HepG2 (cell line): ENCODE data around the gene EGLN1. TPM values are rescaled to one million over a fixed set of nuclear protein-coding genes. Genes with fewer than 3 reads are reported as not detected.

Experiments used
- ARID4A ChIP-seq: sonication (generic); formaldehyde crosslinking; IDR thresholded peaks from 2 replicates; pipeline ENCODE4 v1.5.0; 2020; ENCODE audit warnings: mild to moderate bottlenecking, missing genetic modification reagents, borderline replicate concordance
- BATF2 ChIP-seq: sonication (generic); formaldehyde crosslinking; IDR thresholded peaks from 2 replicates; pipeline ENCODE4 v1.8.0; 2022; ENCODE audit warnings: mild to moderate bottlenecking, missing genetic modification reagents, moderate library complexity
- FOXO4 ChIP-seq: sonication (generic); formaldehyde crosslinking; conservative IDR thresholded peaks from 2 replicates; pipeline ENCODE4 v1.8.1; 2023; ENCODE audit warnings: missing genetic modification reagents
- HDAC6 ChIP-seq: fragments of 200-600 bp; sonication (generic); IDR thresholded peaks from 2 replicates; pipeline ENCODE4 v1.7.0; 2017; ENCODE audit warnings: mild to moderate bottlenecking, antibody characterized with exemption, low read length, low read depth
- HMGXB3 ChIP-seq: sonication (generic); formaldehyde crosslinking; IDR thresholded peaks from 2 replicates; pipeline ENCODE4 v1.4.0; 2020; ENCODE audit warnings: missing genetic modification reagents, borderline replicate concordance
- HNRNPL ChIP-seq: fragments of 200-400 bp; formaldehyde crosslinking; IDR thresholded peaks from 2 replicates; pipeline ENCODE4 v1.6.1; 2017; ENCODE audit warnings: mild to moderate bottlenecking, low read depth, low read length
- HOXA3 ChIP-seq: sonication (generic); formaldehyde crosslinking; IDR thresholded peaks from 2 replicates; pipeline ENCODE4 v1.5.0; 2020; ENCODE audit warnings: missing genetic modification reagents
- HOXD1 ChIP-seq: sonication (generic); formaldehyde crosslinking; IDR thresholded peaks from 2 replicates; pipeline ENCODE4 v1.5.0; 2020; ENCODE audit warnings: missing genetic modification reagents
- IKZF5 ChIP-seq: IDR thresholded peaks from 2 replicates; pipeline ENCODE4 v1.6.1; 2018; ENCODE audit warnings: missing genetic modification reagents, mild to moderate bottlenecking, missing compliant biosample characterization
- IRF2 ChIP-seq: IDR thresholded peaks from 2 replicates; pipeline ENCODE4 v1.6.1; 2018; ENCODE audit warnings: missing genetic modification reagents, missing compliant biosample characterization
- KLF15 ChIP-seq: sonication (generic); formaldehyde crosslinking; IDR thresholded peaks from 2 replicates; pipeline ENCODE4 v1.8.1; 2023; ENCODE audit warnings: borderline replicate concordance, mild to moderate bottlenecking, inconsistent platforms, missing genetic modification reagents, mixed read lengths
- MTF2 ChIP-seq: sonication (generic); formaldehyde crosslinking; IDR thresholded peaks from 2 replicates; pipeline ENCODE4 v1.5.0; 2020; ENCODE audit warnings: missing genetic modification reagents, borderline replicate concordance
- POGZ ChIP-seq: sonication (generic); formaldehyde crosslinking; IDR thresholded peaks from 2 replicates; pipeline ENCODE4 v1.4.0; 2020; ENCODE audit warnings: mild to moderate bottlenecking, missing genetic modification reagents
- ZNF772 ChIP-seq: sonication (generic); formaldehyde crosslinking; IDR thresholded peaks from 2 replicates; pipeline ENCODE4 v1.5.0; 2020; ENCODE audit warnings: mild to moderate bottlenecking, missing genetic modification reagents
- ZNF850 ChIP-seq: sonication (generic); formaldehyde crosslinking; conservative IDR thresholded peaks from 2 replicates; pipeline ENCODE4 v1.9.0; 2021; ENCODE audit warnings: mild to moderate bottlenecking, missing genetic modification reagents
- polyA plus RNA-seq, 8 experiments: library from polyadenylated mRNA; depleted of rRNA in 3 of 8; stranded (reverse) in 7 of 8; unstranded in 1 of 8; fragments of >200 nt; fragmentation: Illumina TruSeq in 4 of 8; extraction: Trizol in 4 of 8; gene quantifications; 2 replicates each; pipeline versions ENCODE4 v1.2.1 to v1.2.3, GENCODE V29; 2011 to 2016; ENCODE audit warnings: low read depth in 4 of 8, missing spikeins in 1 of 8, mixed read lengths in 1 of 8; ENCODE audit not compliant: insufficient read depth in 1 of 8
- total RNA-seq, 5 experiments: library from RNA; depleted of rRNA; stranded (reverse); fragments of >200 nt; fragmentation: Illumina TruSeq; extraction: Trizol; gene quantifications; 2 replicates each; pipeline ENCODE4 v1.2.3, GENCODE V29; 2016; ENCODE audit warnings: low read depth in 1 of 5
- TF ChIP-seq, protein P1 (sequence below): IDR thresholded peaks from 2 replicates; pipeline ENCODE4 v1.6.1; 2012; ENCODE audit warnings: inconsistent platforms

EGLN1 gene
- total and polyA plus RNA-seq, 2 of the 13 experiments (the other 11 are each of a cell fraction or from before 2014, with no cell fraction given), result 34.4 to 44.1 TPM

DNA sequence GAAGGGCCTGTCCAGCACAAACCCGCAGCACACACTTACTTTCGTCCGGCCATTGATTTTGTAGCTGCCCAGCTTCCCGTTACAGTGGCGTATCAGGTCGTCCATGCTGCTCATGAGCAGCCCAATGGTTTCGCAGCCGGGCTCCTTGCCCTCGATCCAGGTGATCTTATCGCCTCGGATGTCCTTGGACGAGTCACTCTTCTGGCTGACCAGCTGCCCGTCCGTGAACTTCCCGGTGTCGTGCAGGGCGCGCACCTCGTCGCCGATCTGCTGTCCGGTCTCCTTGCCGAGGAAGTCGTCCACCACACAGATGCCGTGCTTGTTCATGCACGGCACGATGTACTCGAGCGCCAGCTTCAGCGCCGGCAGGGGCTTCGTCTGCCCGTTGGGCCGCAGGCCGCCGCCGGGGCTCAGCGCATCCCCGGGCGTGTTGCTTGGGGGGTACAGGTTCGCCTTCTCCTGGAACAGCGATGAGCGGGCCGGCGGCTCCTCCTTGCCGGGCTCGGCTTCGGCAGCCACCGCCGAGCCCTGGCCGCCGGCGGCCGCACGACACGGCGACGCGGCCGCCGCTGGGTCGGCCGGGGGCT is 1.0 kb downstream of the EGLN1 start (continued):
- peak; percentile 94; the same call in 1 of the 2 replicates for TF ChIP-seq FOXO4 (CRISPR knock-in tag)
- 0 out of 2 replicates have a peak, but pooled peaks have one; percentile 13 for TF ChIP-seq BATF2
- TF ChIP-seq POGZ (CRISPR knock-in tag), result 0 out of 2 replicates have a peak, but pooled peaks have one; percentile 11
- TF ChIP-seq KLF15 (CRISPR knock-in tag), result no peak
- TF ChIP-seq ZNF772 (CRISPR knock-in tag), result peak; percentile 33; the same call in 1 of the 2 replicates
- TF ChIP-seq HMGXB3 (CRISPR knock-in tag), result no peak
- TF ChIP-seq ARID4A, result peak; percentile 35; the same call in 1 of the 2 replicates
- TF ChIP-seq, protein P1, sequence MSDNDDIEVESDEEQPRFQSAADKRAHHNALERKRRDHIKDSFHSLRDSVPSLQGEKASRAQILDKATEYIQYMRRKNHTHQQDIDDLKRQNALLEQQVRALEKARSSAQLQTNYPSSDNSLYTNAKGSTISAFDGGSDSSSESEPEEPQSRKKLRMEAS, result peak; percentile 38; the same call in 1 of the 2 replicates
- TF ChIP-seq IRF2 (CRISPR knock-in tag), result 0 out of 2 replicates have a peak, but pooled peaks have one; percentile 13
- no peak for TF ChIP-seq MTF2 (CRISPR knock-in tag)
- no peak; the same call in 1 of the 2 replicates for TF ChIP-seq IKZF5
- no peak for TF ChIP-seq ZNF850
- TF ChIP-seq HDAC6, result no peak
- no peak for TF ChIP-seq HNRNPL
- TF ChIP-seq HOXA3, result peak; percentile 46; the same call in 1 of the 2 replicates
- TF ChIP-seq HOXD1 (CRISPR knock-in tag), result no peak; the same call in 1 of the 2 replicates
